ENCODE data around the gene MAPK4.

Gene MAPK4

GRCh38 chr18:50627594-50628532 lies 68.0 kb downstream of the MAPK4 start:
- Histone ChIP-seq H3K27me3 (ENCODE audit: insufficient read depth, low read length, poor library complexity, severe bottlenecking) (no peaks in the 10 kb centered on the region), H3K9me2 (replicated peaks; ENCODE audit: low read depth, low read length) (no peaks in the 10 kb centered on the region), H3K36me3 (ENCODE audit: insufficient read depth, low read length) (no peaks in the 10 kb centered on the region), H3F3A (ENCODE audit: low read depth) (no peaks in the 10 kb centered on the region), H3K9ac (ENCODE audit: low read depth, low read length, poor library complexity, severe bottlenecking) (no peak overlapping the region), H2AFZ (ENCODE audit: low read length) (no peak overlapping the region), H4K20me1 (ENCODE audit: insufficient read depth, low read length, poor library complexity, severe bottlenecking) (no peaks in the 10 kb centered on the region), H3K4me1 (ENCODE audit: insufficient read depth, low read length, poor library complexity, severe bottlenecking) (no peaks in the 10 kb centered on the region), H3K79me2 (ENCODE audit: insufficient read depth, low read length) (no peaks in the 10 kb centered on the region), H3K9me3 (ENCODE audit: insufficient read depth, low read depth, low read length) (no peaks in the 10 kb centered on the region; the same call in 1 of the 2 replicates), H3K4me3 (ENCODE audit: low read length, poor library complexity, severe bottlenecking) (no peak overlapping the region), H3K4me2 (ENCODE audit: low read depth, low read length, poor library complexity, severe bottlenecking) (no peak overlapping the region)
- TF ChIP-seq EZH2phosphoT487 (IDR thresholded peaks at IDR 0.05; ENCODE audit: borderline replicate concordance): no peak
- TF ChIP-seq, protein P1, sequence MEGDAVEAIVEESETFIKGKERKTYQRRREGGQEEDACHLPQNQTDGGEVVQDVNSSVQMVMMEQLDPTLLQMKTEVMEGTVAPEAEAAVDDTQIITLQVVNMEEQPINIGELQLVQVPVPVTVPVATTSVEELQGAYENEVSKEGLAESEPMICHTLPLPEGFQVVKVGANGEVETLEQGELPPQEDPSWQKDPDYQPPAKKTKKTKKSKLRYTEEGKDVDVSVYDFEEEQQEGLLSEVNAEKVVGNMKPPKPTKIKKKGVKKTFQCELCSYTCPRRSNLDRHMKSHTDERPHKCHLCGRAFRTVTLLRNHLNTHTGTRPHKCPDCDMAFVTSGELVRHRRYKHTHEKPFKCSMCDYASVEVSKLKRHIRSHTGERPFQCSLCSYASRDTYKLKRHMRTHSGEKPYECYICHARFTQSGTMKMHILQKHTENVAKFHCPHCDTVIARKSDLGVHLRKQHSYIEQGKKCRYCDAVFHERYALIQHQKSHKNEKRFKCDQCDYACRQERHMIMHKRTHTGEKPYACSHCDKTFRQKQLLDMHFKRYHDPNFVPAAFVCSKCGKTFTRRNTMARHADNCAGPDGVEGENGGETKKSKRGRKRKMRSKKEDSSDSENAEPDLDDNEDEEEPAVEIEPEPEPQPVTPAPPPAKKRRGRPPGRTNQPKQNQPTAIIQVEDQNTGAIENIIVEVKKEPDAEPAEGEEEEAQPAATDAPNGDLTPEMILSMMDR (conservative IDR thresholded peaks at IDR 0.05; ENCODE audit: low read length): no peak

DNA sequence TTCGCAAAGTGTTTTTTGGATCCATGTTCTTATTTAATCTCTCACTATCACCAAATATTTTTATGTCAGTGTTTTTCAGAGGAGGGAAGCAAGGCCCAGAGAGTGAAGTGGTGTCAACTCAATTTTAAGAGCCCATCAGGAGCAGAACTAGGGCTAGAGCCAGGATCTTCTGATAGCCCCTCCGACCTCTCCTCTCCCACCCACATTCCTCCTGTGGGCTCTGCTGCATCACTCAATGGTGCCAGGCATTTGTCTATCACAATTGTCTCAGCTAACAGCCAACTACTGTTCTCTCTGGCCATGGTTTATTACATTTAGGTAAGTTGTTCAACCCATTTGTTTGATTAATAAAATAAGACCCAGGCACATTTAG lies 68.6 kb downstream of the MAPK4 start:
- Histone ChIP-seq H2AFZ (ENCODE audit: low read length) (no peak overlapping the region), H4K20me1 (ENCODE audit: insufficient read depth, low read length, poor library complexity, severe bottlenecking) (no peaks in the 10 kb centered on the region), H3F3A (ENCODE audit: low read depth) (no peaks in the 10 kb centered on the region), H3K4me3 (ENCODE audit: low read length, poor library complexity, severe bottlenecking) (no peak overlapping the region), H3K36me3 (ENCODE audit: insufficient read depth, low read length) (no peaks in the 10 kb centered on the region), H3K4me1 (ENCODE audit: insufficient read depth, low read length, poor library complexity, severe bottlenecking) (no peaks in the 10 kb centered on the region), H3K27me3 (ENCODE audit: insufficient read depth, low read length, poor library complexity, severe bottlenecking) (no peaks in the 10 kb centered on the region), H3K79me2 (ENCODE audit: insufficient read depth, low read length) (no peaks in the 10 kb centered on the region), H3K9me2 (replicated peaks; ENCODE audit: low read depth, low read length) (no peaks in the 10 kb centered on the region), H3K4me2 (ENCODE audit: low read depth, low read length, poor library complexity, severe bottlenecking) (no peak overlapping the region), H3K9ac (ENCODE audit: low read depth, low read length, poor library complexity, severe bottlenecking) (no peak overlapping the region), H3K9me3 (ENCODE audit: insufficient read depth, low read depth, low read length) (no peaks in the 10 kb centered on the region; the same call in 1 of the 2 replicates)
- TF ChIP-seq EZH2phosphoT487 (IDR thresholded peaks at IDR 0.05; ENCODE audit: borderline replicate concordance): no peak
- TF ChIP-seq, protein P1 (conservative IDR thresholded peaks at IDR 0.05; ENCODE audit: low read length): no peak

DNA sequence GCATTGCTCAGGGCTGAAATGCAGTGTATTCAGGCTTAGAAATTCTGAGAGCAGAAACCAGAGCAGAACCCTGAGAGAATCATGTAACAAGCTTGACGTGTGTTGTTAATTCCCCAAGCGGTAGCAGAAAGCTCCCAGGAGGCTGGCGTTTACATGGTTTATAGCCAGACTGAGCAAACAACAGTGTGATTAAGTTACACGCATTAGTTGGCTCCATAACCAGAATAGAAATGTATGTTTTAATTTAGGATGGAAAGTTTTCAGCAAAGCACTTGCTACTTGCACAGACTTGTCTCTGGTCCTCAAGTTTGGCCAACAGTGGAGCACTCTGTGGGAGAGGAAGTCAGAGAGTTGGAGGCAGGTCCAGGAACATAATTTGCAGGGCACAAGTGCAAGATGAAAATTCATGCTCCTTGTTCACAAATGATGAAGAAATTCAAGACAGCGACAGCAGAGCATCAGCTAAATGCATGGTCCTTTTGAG lies 69.3 kb downstream of the MAPK4 start:
- H3K4me1 ChIP-seq (ENCODE audit: insufficient read depth, low read length, poor library complexity, severe bottlenecking): no peaks in the 10 kb centered on the region
- no peaks in the 10 kb centered on the region; the same call in 1 of the 2 replicates for H3K9me3 ChIP-seq (ENCODE audit: insufficient read depth, low read depth, low read length)
- H2AFZ ChIP-seq (ENCODE audit: low read length): no peak overlapping the region
- H3K9ac ChIP-seq (ENCODE audit: low read depth, low read length, poor library complexity, severe bottlenecking): no peak overlapping the region
- no peaks in the 10 kb centered on the region for H4K20me1 ChIP-seq (ENCODE audit: insufficient read depth, low read length, poor library complexity, severe bottlenecking)
- H3K4me2 ChIP-seq (ENCODE audit: low read depth, low read length, poor library complexity, severe bottlenecking): no peak overlapping the region
- H3K36me3 ChIP-seq (ENCODE audit: insufficient read depth, low read length): no peaks in the 10 kb centered on the region
- TF ChIP-seq, protein P1 (conservative IDR thresholded peaks at IDR 0.05; ENCODE audit: low read length): no peak
- TF ChIP-seq EZH2phosphoT487 (IDR thresholded peaks at IDR 0.05; ENCODE audit: borderline replicate concordance): no peak
- H3K79me2 ChIP-seq (ENCODE audit: insufficient read depth, low read length): no peaks in the 10 kb centered on the region
- H3K9me2 ChIP-seq (replicated peaks; ENCODE audit: low read depth, low read length): no peaks in the 10 kb centered on the region
- H3K27me3 ChIP-seq (ENCODE audit: insufficient read depth, low read length, poor library complexity, severe bottlenecking): no peaks in the 10 kb centered on the region
- no peaks in the 10 kb centered on the region for H3F3A ChIP-seq (ENCODE audit: low read depth)
- no peak overlapping the region for H3K4me3 ChIP-seq (ENCODE audit: low read length, poor library complexity, severe bottlenecking)
